ENCODE results near the gene ACAN.

ACAN gene

GRCh38 chr15:88880944-88881740 lies 77.9 kb downstream of the ACAN start:
- DNase-seq, result no peak

- no peak for DNase-seq
These were observed 78.5 kb downstream of the ACAN start for GRCh38 chr15:88881775-88882174.

GRCh38 chr15:88882785-88883184 lies 79.5 kb downstream of the ACAN start:
- no peak for DNase-seq

GRCh38 chr15:88887068-88887580 lies 83.9 kb downstream of the ACAN start:
- DNase-seq, result no peak

GRCh38 chr15:88888719-88889118 lies 85.5 kb downstream of the ACAN start:
- DNase-seq, result no peak

GRCh38 chr15:88890495-88890894 lies 87.3 kb downstream of the ACAN start:
- DNase-seq, result no peak

GRCh38 chr15:88891540-88892254 lies 88.5 kb downstream of the ACAN start:
- no peak for DNase-seq

- no peak for DNase-seq
These were observed 91.1 kb downstream of the ACAN start for GRCh38 chr15:88894348-88894818.

- no peak for DNase-seq
These were observed 91.9 kb downstream of the ACAN start, which contains the start of gene HAPLN3 for GRCh38 chr15:88894819-88895767. Gene HAPLN3 (minus strand): TSS chr15:88895544. CDS start chr15:88887298, 8,246 bp downstream.

GRCh38 chr15:88896333-88897033 lies 93.2 kb downstream of the ACAN start:
- no peak for DNase-seq

- DNase-seq, result no peak
These were observed 93.9 kb downstream of the ACAN start for GRCh38 chr15:88897142-88897455.

GRCh38 chr15:88897456-88898194 lies 94.4 kb downstream of the ACAN start:
- DNase-seq, result no peak

GRCh38 chr15:88898736-88899135 lies 95.5 kb downstream of the ACAN start:
- DNase-seq, result no peak

- DNase-seq, result no peak
These were observed 96.0 kb downstream of the ACAN start for GRCh38 chr15:88899251-88899650.

- no peak for DNase-seq
These were observed 97.2 kb downstream of the ACAN start for GRCh38 chr15:88900309-88900981.

GRCh38 chr15:88900982-88901418 lies 97.8 kb downstream of the ACAN start:
- DNase-seq, result no peak

- DNase-seq, result no peak
These were observed 98.4 kb downstream of the ACAN start for GRCh38 chr15:88901508-88902220.

GRCh38 chr15:88902221-88902835 lies 99.1 kb downstream of the ACAN start:
- DNase-seq, result no peak

GRCh38 chr15:88902846-88903245 lies 99.6 kb downstream of the ACAN start:
- DNase-seq, result no peak

GRCh38 chr15:88904257-88904623 lies 101.0 kb downstream of the ACAN start:
- DNase-seq, result no peak

Measured in NCI-H187 treated with DMSO at 0.1 percent for 48 hours (cell line).